Neural cell (in vitro differentiated cells): ENCODE data around the gene FBXL5. TPM values are rescaled to one million over a fixed set of nuclear protein-coding genes. Genes with fewer than 3 reads are reported as not detected.

Source experiments
- H2AFZ ChIP-seq: fragments of 200-600, 300-800 bp; sonication (generic), shearing (Covaris generic); 2 replicates; pipeline ENCODE4 v1.6.0; 2014; ENCODE audit warnings: low read depth, mild to moderate bottlenecking, antibody characterized with exemption, low read length, moderate library complexity
- H3F3A ChIP-seq: fragments of 200-600 bp; shearing (Covaris generic); 2 replicates; pipeline ENCODE4 v1.6.1; 2016; ENCODE audit warnings: mild to moderate bottlenecking, moderate library complexity, mixed read lengths, antibody characterized with exemption, low read length; ENCODE audit not compliant: insufficient read depth, poor library complexity, severe bottlenecking
- H3K27ac ChIP-seq: fragments of 200-600, 300-800 bp; sonication (generic), shearing (Covaris generic); 2 replicates; pipeline ENCODE4 v1.5.1; 2014; ENCODE audit warnings: mild to moderate bottlenecking, low read length, moderate library complexity
- H3K27me3 ChIP-seq: fragments of 300-800, 200-600 bp; sonication (generic), shearing (Covaris generic); 2 replicates; pipeline ENCODE4 v1.6.0; 2014; ENCODE audit warnings: mild to moderate bottlenecking, low read depth, low read length, moderate library complexity; ENCODE audit not compliant: insufficient read depth
- H3K36me3 ChIP-seq: fragments of 300-800, 200-600 bp; sonication (generic), shearing (Covaris generic); 2 replicates; pipeline ENCODE4 v1.5.1; 2014; ENCODE audit warnings: mild to moderate bottlenecking, antibody characterized with exemption, low read length, moderate library complexity; ENCODE audit not compliant: insufficient read depth
- H3K4me2 ChIP-seq: fragments of 300-800, 200-600 bp; sonication (generic), shearing (Covaris generic); 2 replicates; pipeline ENCODE4 v1.6.0; 2014; ENCODE audit warnings: mild to moderate bottlenecking, low read length
- H3K4me3 ChIP-seq: fragments of 300-800, 200-600 bp; sonication (generic), shearing (Covaris generic); 2 replicates; pipeline ENCODE4 v1.5.1; 2014; ENCODE audit warnings: mild to moderate bottlenecking, low read length, moderate library complexity
- H3K79me2 ChIP-seq: fragments of 200-600 bp; shearing (Covaris generic); replicated peaks from 2 replicates; pipeline ENCODE4 v1.6.0; 2014; ENCODE audit warnings: mild to moderate bottlenecking, low read length, moderate library complexity; ENCODE audit not compliant: insufficient read depth
- H3K9ac ChIP-seq: fragments of 300-800, 200-600 bp; sonication (generic), shearing (Covaris generic); 2 replicates; pipeline ENCODE4 v1.6.1; 2016; ENCODE audit warnings: mild to moderate bottlenecking, low read length, mixed read lengths
- H3K9me2 ChIP-seq: fragments of 200-600 bp; shearing (Covaris generic); 2 replicates; pipeline ENCODE4 v1.6.1; 2016; ENCODE audit warnings: mild to moderate bottlenecking, low read length, mixed read lengths; ENCODE audit not compliant: insufficient read depth
- H3K9me3 ChIP-seq: fragments of 200-600, 300-800 bp; sonication (generic), shearing (Covaris generic); 2 replicates; pipeline ENCODE4 v1.6.1; 2016; ENCODE audit warnings: mild to moderate bottlenecking, mixed run types, low read length, moderate library complexity, mixed read lengths
- H4K20me1 ChIP-seq: fragments of 200-600 bp; shearing (Covaris generic); 2 replicates; pipeline ENCODE4 v1.6.1; 2016; ENCODE audit warnings: mild to moderate bottlenecking, mixed run types; ENCODE audit not compliant: insufficient read depth
- CTCF ChIP-seq: fragments of 450-650 bp; IDR thresholded peaks from 2 replicates; pipeline ENCODE4 v1.5.1; 2014; ENCODE audit warnings: antibody characterized with exemption, mild to moderate bottlenecking, moderate library complexity; ENCODE audit not compliant: poor library complexity, severe bottlenecking
- EP300 ChIP-seq: fragments of 450-650 bp; conservative IDR thresholded peaks from 2 replicates; pipeline ENCODE4 v1.6.1; 2014; ENCODE audit warnings: antibody characterized with exemption, mild to moderate bottlenecking, moderate library complexity; ENCODE audit not compliant: poor library complexity, severe bottlenecking
- EZH2 ChIP-seq: fragments of 200-600, 300-800 bp; shearing (Covaris generic), sonication (generic); IDR thresholded peaks from 2 replicates; pipeline ENCODE4 v1.6.1; 2014; ENCODE audit warnings: antibody characterized with exemption, low read length, borderline replicate concordance, mild to moderate bottlenecking; ENCODE audit not compliant: insufficient read depth, poor library complexity, severe bottlenecking
- MXI1 ChIP-seq: fragments of 450-650 bp; conservative IDR thresholded peaks from 2 replicates; pipeline ENCODE4 v1.6.1; 2014; ENCODE audit warnings: antibody characterized with exemption, mild to moderate bottlenecking; ENCODE audit not compliant: poor library complexity, severe bottlenecking
- POLR2AphosphoS5 ChIP-seq: IDR thresholded peaks from 2 replicates; pipeline ENCODE4 v1.6.1; 2012
- RAD21 ChIP-seq: fragments of 450-650 bp; conservative IDR thresholded peaks from 2 replicates; pipeline ENCODE4 v1.6.1; 2014; ENCODE audit warnings: antibody characterized with exemption, mild to moderate bottlenecking, moderate library complexity
- REST ChIP-seq: IDR thresholded peaks from 2 replicates; pipeline ENCODE4 v1.6.1; 2012; ENCODE audit warnings: borderline replicate concordance
- SMC3 ChIP-seq: fragments of 450-650 bp; conservative IDR thresholded peaks from 2 replicates; pipeline ENCODE4 v1.6.1; 2014; ENCODE audit warnings: antibody characterized with exemption, mild to moderate bottlenecking, moderate library complexity; ENCODE audit not compliant: poor library complexity
- TAF1 ChIP-seq: IDR thresholded peaks from 2 replicates; pipeline ENCODE4 v1.6.1; 2012; ENCODE audit warnings: low read depth
- polyA plus RNA-seq: library from polyadenylated mRNA; depleted of rRNA; stranded (reverse); fragments of >200 nt; gene quantifications from 2 replicates; pipeline ENCODE4 v1.2.3, GENCODE V29; 2014

The FBXL5 gene
- polyA plus RNA-seq, 1 donor from 2014 or later = 70.6 TPM

- H4K20me1 ChIP-seq = no peaks in the 10 kb centered on the region
- H3K9ac ChIP-seq = no peak overlapping the region
- H3K27ac ChIP-seq = no peak overlapping the region
- peaks cover 4% of the 10 kb centered on the region for H3K36me3 ChIP-seq
- no peak for TF ChIP-seq POLR2AphosphoS5
- no peak for TF ChIP-seq EP300
- TF ChIP-seq SMC3 = no peak
- TF ChIP-seq CTCF = no peak
- no peak for TF ChIP-seq REST
- no peak for TF ChIP-seq MXI1
- no peak for TF ChIP-seq TAF1
- no peak for TF ChIP-seq RAD21
- TF ChIP-seq EZH2 = no peak
- H3K79me2 ChIP-seq = no peaks in the 10 kb centered on the region
- H3K9me2 ChIP-seq = no peaks in the 10 kb centered on the region
- no peak overlapping the region for H2AFZ ChIP-seq
- no peak overlapping the region for H3K4me2 ChIP-seq
- H3K27me3 ChIP-seq = no peaks in the 10 kb centered on the region
- H3F3A ChIP-seq = no peaks in the 10 kb centered on the region
- no peaks in the 10 kb centered on the region for H3K9me3 ChIP-seq
- no peak overlapping the region for H3K4me3 ChIP-seq
Measured at GRCh38 chr4:15558561-15558960, 96.6 kb downstream of the FBXL5 start.

GRCh38 chr4:15557786-15558550 lies 97.2 kb downstream of the FBXL5 start:
- no peak overlapping the region for H3K4me3 ChIP-seq
- H3K79me2 ChIP-seq = no peaks in the 10 kb centered on the region
- H3K36me3 ChIP-seq = peaks cover 4% of the 10 kb centered on the region
- H3K4me2 ChIP-seq = no peak overlapping the region
- H3K27ac ChIP-seq = no peak overlapping the region
- no peaks in the 10 kb centered on the region for H4K20me1 ChIP-seq
- H3K27me3 ChIP-seq = no peaks in the 10 kb centered on the region
- no peaks in the 10 kb centered on the region for H3K9me3 ChIP-seq
- no peak overlapping the region for H3K9ac ChIP-seq
- H3K9me2 ChIP-seq = no peaks in the 10 kb centered on the region
- H2AFZ ChIP-seq = no peak overlapping the region
- TF ChIP-seq CTCF = no peak
- TF ChIP-seq POLR2AphosphoS5 = no peak
- no peak for TF ChIP-seq EZH2
- no peak for TF ChIP-seq TAF1
- TF ChIP-seq EP300 = no peak
- no peak for TF ChIP-seq SMC3
- TF ChIP-seq MXI1 = no peak
- TF ChIP-seq REST = no peak
- TF ChIP-seq RAD21 = no peak
- no peaks in the 10 kb centered on the region for H3F3A ChIP-seq
